GM12865 (cell line): ENCODE measurements around the gene COG7.

Experiments
- DNase-seq: peaks from one replicate; pipeline ENCODE4 v3.0.0; 2010; ENCODE audit warnings: low read depth
- H3K4me3 ChIP-seq: 2 replicates; pipeline ENCODE4 v1.5.1; 2011; ENCODE audit warnings: mild to moderate bottlenecking, low read depth, low read length, control low read depth
- CTCF ChIP-seq: IDR thresholded peaks from 2 replicates; pipeline ENCODE4 v1.5.1; 2011; ENCODE audit warnings: low read length, control low read depth, low read depth, inconsistent platforms; ENCODE audit not compliant: insufficient read depth; ENCODE audit errors: missing control alignments

The COG7 gene

GRCh38 chr16:23343643-23344612 lies 109.1 kb downstream of the COG7 start:
- DNase-seq, result no peak
- no peak for TF ChIP-seq CTCF
- no peak overlapping the region for H3K4me3 ChIP-seq

- no peak for TF ChIP-seq CTCF
- DNase-seq, result no peak
- H3K4me3 ChIP-seq, result no peak overlapping the region
Observed at GRCh38 chr16:23342083-23342640, 110.8 kb downstream of the COG7 start.

- DNase-seq, result no peak
- no peak for TF ChIP-seq CTCF
- no peak overlapping the region for H3K4me3 ChIP-seq
Observed at GRCh38 chr16:23339787-23340186, 113.2 kb downstream of the COG7 start.
